HFFc6 (cell line): ENCODE results near the gene PPFIBP1. TPM values are rescaled to one million over a fixed set of nuclear protein-coding genes. Genes with fewer than 3 reads are reported as not detected.

Experiments
- DNase-seq: peaks from one replicate; pipeline ENCODE4 v3.0.0-alpha.2; 2018
- H3K27ac Mint-ChIP-seq: 2 replicates; pipeline ENCODE4 v1.8.0; 2020; ENCODE audit warnings: mild to moderate bottlenecking, mixed read lengths
- H3K27me3 Mint-ChIP-seq: 2 replicates; pipeline ENCODE4 v1.8.0; 2021; ENCODE audit warnings: mild to moderate bottlenecking, moderate library complexity, mixed read lengths; ENCODE audit not compliant: insufficient read depth
- H3K36me3 Mint-ChIP-seq: 2 replicates; pipeline ENCODE4 v1.8.0; 2021; ENCODE audit warnings: low read depth, mixed read lengths
- H3K4me1 Mint-ChIP-seq: 2 replicates; pipeline ENCODE4 v1.8.0; 2020; ENCODE audit warnings: low read depth, mixed read lengths
- H3K4me3 Mint-ChIP-seq: 2 replicates; pipeline ENCODE4 v1.8.0; 2020; ENCODE audit warnings: mild to moderate bottlenecking, moderate library complexity, mixed read lengths
- H3K9me3 Mint-ChIP-seq: 2 replicates; pipeline ENCODE4 v1.8.0; 2020; ENCODE audit warnings: mild to moderate bottlenecking, mixed read lengths
- total RNA-seq, 6 experiments: library from RNA; stranded (reverse); fragmentation: NEBNext Ultra II Directional; extraction: Animal tissue kit (Norgen Biotek cat#: 25700); gene quantifications; 2 replicates in 1 of 6; 3 replicates in 5 of 6; pipeline ENCODE4 v1.2.3, GENCODE V29; 2021
- TF ChIP-seq, protein P1 (sequence below): fragments of 200-600 bp; sonication (generic); IDR thresholded peaks from 2 replicates; pipeline ENCODE4 v1.5.0; 2021; ENCODE audit warnings: antibody characterized with exemption, mild to moderate bottlenecking

The PPFIBP1 gene
- total RNA-seq, 6 experiments from 2014 or later = 79.1 to 104 (median 92.0) TPM

DNA sequence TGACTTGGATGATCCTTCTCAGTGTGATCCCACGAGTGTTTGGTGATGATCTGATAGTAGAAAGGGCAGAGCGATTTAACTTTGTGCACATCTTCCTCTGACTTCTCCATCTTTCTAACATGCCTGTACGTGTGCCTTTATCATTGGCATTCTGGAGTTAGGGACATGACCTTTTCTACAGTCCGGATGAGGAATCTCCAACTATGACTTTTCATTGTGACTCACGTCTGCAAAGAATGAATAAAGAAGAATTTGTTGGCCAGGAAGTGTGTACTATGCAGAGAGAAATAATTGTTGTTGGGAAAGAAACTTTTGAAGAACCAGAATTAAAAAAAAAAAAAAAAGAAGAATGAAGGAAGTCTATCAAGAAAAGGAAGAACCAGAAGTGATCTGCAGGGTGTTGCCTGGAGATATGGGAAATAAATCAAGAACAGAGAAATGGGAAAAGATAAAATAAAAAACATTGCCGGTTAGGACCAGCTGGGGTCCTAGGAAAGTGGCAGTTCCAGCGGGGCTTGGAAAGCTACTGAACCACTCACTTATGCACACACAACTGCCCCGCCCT, 25.3 kb downstream of the PPFIBP1 start:
- H3K4me3 Mint-ChIP-seq = peak overlapping the region; percentile 85
- peaks cover 30% of the 10 kb centered on the region for H3K36me3 Mint-ChIP-seq
- TF ChIP-seq, protein P1, sequence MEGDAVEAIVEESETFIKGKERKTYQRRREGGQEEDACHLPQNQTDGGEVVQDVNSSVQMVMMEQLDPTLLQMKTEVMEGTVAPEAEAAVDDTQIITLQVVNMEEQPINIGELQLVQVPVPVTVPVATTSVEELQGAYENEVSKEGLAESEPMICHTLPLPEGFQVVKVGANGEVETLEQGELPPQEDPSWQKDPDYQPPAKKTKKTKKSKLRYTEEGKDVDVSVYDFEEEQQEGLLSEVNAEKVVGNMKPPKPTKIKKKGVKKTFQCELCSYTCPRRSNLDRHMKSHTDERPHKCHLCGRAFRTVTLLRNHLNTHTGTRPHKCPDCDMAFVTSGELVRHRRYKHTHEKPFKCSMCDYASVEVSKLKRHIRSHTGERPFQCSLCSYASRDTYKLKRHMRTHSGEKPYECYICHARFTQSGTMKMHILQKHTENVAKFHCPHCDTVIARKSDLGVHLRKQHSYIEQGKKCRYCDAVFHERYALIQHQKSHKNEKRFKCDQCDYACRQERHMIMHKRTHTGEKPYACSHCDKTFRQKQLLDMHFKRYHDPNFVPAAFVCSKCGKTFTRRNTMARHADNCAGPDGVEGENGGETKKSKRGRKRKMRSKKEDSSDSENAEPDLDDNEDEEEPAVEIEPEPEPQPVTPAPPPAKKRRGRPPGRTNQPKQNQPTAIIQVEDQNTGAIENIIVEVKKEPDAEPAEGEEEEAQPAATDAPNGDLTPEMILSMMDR = no peak
- H3K27me3 Mint-ChIP-seq = peaks cover 2% of the 10 kb centered on the region; the same call in 1 of the 2 replicates
- peaks cover 83% of the 10 kb centered on the region for H3K4me1 Mint-ChIP-seq
- peak; percentile 86 for DNase-seq
- H3K27ac Mint-ChIP-seq = peak overlapping the region; percentile 97
- H3K9me3 Mint-ChIP-seq = no peaks in the 10 kb centered on the region

DNA sequence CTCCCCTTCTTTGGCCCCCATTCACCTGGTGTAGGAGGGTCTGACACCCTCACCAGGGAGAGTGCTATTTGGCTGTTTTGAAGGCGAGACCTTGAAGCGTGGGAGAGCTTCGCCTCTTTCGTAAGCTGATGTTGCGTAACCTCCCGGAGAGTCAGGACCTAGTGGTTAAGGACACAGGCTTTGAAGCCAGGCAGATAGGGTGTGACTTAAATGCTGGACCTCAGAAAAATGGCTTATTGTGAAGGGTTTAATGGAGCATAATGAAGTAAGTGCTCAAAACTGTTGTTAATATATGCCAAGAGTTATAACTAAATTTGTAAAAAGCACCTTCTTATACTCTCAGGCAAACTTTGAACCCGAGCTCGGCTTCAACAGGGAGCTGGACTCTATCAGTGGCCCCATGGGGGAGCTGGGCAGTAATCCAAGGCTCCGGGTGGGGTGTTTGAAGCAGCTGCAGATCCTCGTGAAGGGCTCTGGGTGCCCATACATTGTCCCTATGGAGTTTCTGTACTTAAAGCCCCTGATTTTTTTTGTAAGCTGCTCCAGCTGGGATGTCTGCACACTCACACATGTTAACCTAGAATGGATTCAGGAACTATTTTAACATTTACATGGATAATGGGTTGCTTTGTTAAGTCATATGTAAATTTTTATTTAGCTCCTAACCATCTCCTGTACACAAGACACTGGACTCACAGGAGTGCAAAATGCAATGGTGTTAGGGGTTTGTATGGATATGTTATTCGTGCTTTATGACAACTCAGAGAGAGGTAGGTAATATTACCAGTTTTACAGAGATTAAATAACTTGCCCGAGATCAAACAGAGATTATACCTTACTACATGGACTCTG, 26.0 kb downstream of the PPFIBP1 start:
- H3K27ac Mint-ChIP-seq = peak overlapping the region; percentile 97
- H3K4me1 Mint-ChIP-seq = peaks cover 86% of the 10 kb centered on the region
- peak; percentile 89 for DNase-seq
- H3K27me3 Mint-ChIP-seq = peaks cover 2% of the 10 kb centered on the region; the same call in 1 of the 2 replicates
- peaks cover 23% of the 10 kb centered on the region for H3K36me3 Mint-ChIP-seq
- TF ChIP-seq, protein P1 = no peak
- no peaks in the 10 kb centered on the region for H3K9me3 Mint-ChIP-seq
- H3K4me3 Mint-ChIP-seq = peak overlapping the region; percentile 85

DNA sequence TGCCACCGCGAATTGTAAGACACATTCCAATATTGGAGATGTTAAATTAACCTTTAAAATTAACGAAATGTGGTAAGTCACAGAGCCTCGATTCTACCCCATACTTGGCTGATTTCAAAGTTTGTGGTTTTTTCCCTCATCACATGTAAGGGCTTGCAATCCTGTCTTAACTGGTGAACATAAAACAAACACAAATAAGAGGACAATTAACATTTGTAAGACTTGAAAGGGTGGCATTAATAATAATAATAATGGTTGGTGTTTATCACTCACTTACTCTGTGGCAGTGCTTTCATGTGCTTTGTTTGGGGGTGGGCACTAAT, 26.6 kb downstream of the PPFIBP1 start:
- DNase-seq = no peak
- Mint-ChIP-seq H3K36me3 (peaks cover 22% of the 10 kb centered on the region), H3K27ac (peak overlapping the region; percentile 97), H3K4me1 (peaks cover 90% of the 10 kb centered on the region), H3K27me3 (peaks cover 2% of the 10 kb centered on the region; the same call in 1 of the 2 replicates), H3K9me3 (no peaks in the 10 kb centered on the region), H3K4me3 (peak overlapping the region; percentile 85)
- TF ChIP-seq, protein P1 = no peak

DNA sequence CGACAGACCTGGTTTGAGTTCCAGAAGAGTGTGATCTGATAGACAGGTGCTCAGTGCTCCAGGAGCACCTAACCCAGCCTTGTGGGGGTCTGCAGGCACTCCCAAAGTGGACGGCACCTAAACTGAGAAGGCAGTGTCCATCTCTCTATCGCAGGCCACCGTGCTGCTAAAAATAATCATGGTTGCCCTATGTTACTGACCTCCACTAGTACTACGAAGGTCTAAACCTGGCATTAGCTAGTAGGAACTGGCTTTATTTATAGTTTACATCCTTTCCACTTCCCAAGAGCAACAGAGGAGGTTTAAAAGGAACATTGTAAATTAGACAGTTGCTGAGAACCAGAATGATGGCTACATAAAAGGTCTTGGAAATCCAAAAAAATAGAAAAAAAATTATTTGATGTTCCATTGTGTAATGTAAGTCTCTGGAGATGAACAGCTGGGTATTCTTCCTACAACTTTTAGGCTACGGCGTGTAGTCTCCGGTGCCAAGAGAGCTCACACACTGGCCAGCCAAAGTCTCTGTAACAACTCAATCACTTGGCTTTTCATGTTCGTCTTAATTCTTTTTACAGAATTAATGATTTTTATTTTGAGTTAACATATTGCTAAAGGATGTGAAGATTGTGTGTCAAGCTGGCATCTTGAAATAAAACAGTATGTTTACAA, 27.3 kb downstream of the PPFIBP1 start:
- Mint-ChIP-seq H3K4me3 (no peak overlapping the region), H3K27me3 (peaks cover 2% of the 10 kb centered on the region; the same call in 1 of the 2 replicates), H3K27ac (no peak overlapping the region), H3K9me3 (no peaks in the 10 kb centered on the region), H3K4me1 (peaks cover 91% of the 10 kb centered on the region), H3K36me3 (peaks cover 22% of the 10 kb centered on the region)
- TF ChIP-seq, protein P1 = no peak
- DNase-seq = no peak

DNA sequence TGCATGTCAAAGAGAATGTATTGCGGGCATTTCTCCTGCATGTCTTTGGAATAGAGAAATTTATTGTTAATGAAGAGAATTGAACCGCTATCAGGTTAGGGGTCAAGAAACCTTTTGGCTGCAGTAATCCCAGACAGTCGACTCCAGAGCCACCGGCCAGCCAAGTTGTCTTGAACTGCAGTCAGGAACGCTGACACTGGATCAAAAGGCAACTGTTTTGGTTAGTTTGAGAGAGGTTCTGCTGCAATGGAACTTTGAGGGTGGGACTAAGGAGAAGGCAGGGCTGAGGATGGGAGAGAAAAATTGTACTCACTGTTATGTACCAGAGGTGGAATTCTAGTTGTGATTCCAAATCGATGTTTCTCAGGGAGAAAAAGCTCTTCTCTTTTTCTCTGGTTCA, 28.2 kb downstream of the PPFIBP1 start:
- TF ChIP-seq, protein P1 = no peak
- DNase-seq = no peak
- H3K27ac Mint-ChIP-seq = no peak overlapping the region
- peaks cover 22% of the 10 kb centered on the region for H3K36me3 Mint-ChIP-seq
- peaks cover 2% of the 10 kb centered on the region; the same call in 1 of the 2 replicates for H3K27me3 Mint-ChIP-seq
- no peak overlapping the region for H3K4me3 Mint-ChIP-seq
- no peaks in the 10 kb centered on the region for H3K9me3 Mint-ChIP-seq
- H3K4me1 Mint-ChIP-seq = peaks cover 88% of the 10 kb centered on the region
